ENCODE data around the gene CCDC102B.
"Not testable (repeated sequence)": the region's sequence is repeated elsewhere in the genome, so short reads cannot be mapped to it uniquely, and the experiment has no call there.

CCDC102B gene

GRCh38 chr18:68909579-68909978, 111.7 kb downstream of the CCDC102B start:
- DNase-seq (ENCODE audit: low read depth in 2 of 2): no peak

DNA sequence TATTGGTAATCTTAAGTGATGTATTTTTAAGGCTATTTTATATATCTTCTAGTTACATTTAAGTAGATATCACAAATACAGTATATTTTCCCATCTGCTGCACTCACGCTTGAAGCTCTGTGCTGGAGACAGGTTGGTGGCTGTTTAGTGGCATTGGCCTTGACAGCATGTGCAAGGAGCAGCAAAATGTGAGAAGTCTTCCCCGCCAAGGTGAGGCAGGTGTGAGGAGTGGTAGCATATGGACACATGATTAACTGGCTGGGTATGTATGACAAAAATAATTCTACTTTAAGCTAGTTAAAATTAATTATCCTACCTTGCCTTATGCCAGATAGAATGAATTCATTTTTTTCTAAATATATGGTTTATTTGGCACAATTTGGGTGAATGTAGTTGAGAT, 117.2 kb downstream of the CCDC102B start:
- no peak for DNase-seq (ENCODE audit: low read depth in 2 of 2)

DNA sequence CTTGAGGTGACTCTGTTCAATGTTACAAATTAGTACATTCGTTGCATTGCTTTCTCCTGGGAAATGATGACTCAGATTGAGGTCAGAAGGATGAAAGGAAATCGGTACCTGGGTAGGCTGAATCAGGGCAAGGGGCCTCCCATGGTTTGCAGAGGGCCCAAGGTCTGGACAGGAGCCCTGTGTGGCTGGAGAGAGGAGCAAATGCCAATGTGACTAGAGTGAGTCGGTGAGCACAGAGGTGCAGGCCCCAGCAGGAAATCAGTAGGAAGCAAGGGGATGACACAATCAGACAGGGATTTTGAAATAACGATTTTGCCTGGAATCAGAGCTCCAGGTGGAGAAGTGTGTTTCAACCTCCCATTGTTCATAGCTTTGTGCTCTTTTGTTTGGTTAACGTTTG, 118.9 kb downstream of the CCDC102B start:
- no peak for DNase-seq (ENCODE audit: low read depth in 2 of 2)

GRCh38 chr18:68918216-68918615, 120.3 kb downstream of the CCDC102B start:
- DNase-seq (ENCODE audit: low read depth in 2 of 2): no peak

DNA sequence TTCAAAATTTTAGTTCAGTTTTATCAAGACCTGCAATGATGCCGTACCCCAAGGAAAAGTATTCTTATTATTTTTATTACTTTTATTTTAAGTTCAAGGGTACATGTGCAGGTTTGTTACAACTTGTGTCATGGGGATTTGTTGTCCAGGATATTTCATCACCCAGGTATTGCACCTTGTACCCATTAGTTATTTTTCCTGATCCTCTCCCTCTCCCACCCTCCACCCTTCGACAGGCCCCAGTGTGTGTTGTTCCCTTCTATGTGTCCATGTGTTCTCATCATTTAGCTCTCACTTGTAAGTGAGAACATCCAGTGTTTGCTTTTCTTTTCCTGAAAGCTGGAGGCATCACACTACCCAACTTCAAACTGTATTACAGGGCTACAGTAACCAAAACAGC, 122.0 kb downstream of the CCDC102B start:
- DNase-seq (ENCODE audit: low read depth in 2 of 2): no peak

DNA sequence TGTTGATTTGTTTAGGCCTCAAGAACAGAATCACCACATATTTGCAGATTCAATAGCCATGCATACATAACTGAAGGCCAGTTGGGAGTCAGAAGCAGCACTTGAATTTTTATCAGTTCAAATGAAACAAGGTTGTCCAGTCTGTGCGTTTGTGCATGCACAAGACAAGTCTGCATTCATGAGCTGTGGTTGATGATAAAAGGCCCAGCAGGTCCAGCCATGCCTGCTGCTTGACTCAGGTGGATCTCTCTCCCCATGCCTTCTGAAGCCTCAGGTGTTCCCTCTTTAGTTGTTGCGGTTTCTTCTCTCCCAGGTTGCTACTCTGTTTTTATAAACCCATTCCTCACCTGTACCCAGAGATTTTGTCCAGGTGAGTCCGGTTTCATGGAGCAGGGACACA, 124.5 kb downstream of the CCDC102B start:
- DNase-seq (ENCODE audit: low read depth in 2 of 2): no peak

- no peak for DNase-seq (ENCODE audit: low read depth in 2 of 2)
These were observed 127.4 kb downstream of the CCDC102B start for GRCh38 chr18:68925268-68925667.

DNA sequence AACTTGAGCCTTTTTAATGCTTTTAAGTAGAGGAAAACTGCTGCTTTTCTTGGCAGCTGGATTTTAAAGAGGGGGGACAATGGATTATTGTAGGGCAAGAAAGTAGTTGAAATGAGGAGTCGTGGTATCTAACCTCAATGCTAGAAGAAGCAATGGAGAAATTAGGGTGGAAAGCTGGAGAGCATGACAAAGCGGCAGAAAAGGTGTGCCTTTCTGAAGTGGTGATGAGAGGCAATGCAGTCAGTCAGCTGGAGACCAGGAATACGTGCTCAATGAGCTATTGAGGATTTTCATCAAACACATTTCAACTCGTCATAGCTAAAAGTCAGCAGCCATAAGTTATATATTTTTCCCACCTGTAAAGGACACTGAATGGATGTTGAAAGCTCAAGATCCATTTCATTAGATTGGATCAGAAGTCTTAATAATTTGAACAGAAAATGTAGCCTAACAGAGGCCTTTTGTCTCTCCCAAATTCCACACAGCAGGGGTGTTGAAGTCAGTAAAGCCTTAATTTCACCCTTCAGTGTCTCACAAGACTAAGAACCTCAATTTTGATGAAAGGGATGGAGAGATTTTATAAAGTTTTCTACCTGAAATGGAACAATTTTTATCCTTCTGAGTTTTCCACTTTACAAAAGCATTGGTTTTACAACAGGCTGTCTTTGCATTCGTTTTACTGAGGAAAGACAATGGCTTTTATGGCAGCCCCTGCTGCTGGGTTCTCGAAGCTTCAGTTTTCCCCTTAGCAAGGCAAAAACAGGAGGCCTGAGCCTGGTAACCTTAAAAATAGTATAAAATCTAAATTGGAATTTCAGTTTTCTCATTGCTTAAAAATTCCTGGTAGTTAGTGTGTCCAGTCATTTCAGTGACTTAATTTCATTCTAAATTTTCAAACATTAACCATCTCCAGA, 131.1 kb downstream of the CCDC102B start:
- no peak for DNase-seq (ENCODE audit: low read depth in 2 of 2)

DNA sequence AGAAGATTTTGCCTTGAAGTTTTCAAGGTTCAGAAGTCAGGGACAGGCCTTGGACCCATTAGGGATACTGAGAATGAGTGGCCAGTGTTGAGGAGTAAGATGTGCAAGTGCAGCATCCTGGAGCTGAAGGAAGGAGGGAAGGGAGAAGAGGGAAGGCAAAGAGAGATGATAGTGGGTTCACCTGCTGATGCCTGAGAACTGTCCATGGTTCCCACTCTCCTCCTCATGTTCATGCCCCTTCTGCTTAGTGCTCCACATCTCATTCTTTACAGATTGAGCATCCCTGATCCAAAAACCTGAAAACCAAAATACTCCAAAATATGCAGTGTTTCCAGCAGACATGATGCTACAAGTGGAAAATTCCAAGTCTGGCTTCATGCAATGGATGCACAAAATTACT, 137.8 kb downstream of the CCDC102B start:
- no peak for DNase-seq (ENCODE audit: low read depth in 2 of 2)

DNA sequence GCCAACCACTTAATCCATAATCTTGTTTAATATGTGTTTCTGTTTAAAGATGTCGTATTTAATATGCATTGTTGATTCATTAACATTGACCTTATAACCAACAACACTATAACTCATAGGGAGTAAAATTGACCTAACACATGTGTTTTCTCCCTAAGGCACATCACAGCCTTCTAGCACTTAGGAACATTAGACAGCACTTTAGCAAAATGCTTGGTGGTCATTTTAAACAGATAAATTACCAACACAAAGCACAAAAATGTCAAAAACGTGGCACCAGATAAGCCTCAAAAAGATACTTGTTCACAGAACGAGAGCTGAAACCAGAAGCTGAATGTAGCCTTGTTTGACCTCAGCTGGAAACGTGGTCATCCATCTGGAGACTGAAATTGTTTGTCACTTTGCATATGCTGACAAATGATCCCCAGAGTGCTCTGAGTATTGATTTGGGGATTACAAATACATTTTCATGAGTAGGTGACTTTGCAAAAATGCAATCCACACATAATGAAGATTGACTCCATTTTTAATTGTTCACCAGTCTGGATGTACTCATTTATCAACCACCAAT, 139.2 kb downstream of the CCDC102B start:
- DNase-seq (ENCODE audit: low read depth in 2 of 2): no peak

DNA sequence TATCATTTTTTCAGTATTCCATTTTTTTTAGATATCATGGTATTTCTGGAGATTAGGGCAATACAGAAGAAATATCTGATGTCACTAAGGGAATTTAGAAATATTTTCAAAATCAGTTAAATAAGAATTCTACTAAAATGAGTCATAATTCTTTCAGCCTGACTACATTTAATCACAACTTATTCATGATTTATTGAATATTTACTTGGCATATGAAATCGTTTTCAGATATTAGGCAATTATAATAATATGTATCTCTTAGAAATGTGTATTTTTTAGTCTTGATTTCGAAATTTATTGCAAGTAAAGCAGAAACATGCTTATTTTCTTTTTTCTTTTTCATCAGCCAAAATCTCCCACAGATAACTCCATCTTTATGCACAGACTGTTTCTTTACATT, 142.2 kb downstream of the CCDC102B start:
- DNase-seq (ENCODE audit: low read depth in 2 of 2): no peak

DNA sequence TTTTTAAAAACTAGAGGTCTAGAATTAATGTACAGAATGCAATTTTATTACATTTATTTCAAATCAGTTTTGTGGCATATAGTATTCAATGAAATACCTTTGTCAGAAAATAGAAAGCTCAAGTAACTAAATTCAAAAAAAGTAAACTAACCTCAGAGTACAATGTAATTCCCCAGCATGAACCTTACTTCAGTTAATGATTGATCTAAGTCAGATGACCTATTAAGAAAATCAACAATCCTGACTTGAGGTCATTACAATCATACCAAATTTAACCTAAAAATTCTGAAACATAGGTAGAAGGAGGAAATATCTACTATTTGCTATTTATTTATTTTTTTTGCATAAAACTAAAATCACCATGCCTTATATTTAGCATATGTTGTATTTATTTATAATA, 142.9 kb downstream of the CCDC102B start:
- no peak for DNase-seq (ENCODE audit: low read depth in 2 of 2)

GRCh38 chr18:68942230-68942629, 144.3 kb downstream of the CCDC102B start:
- DNase-seq (ENCODE audit: low read depth in 2 of 2): no peak

DNA sequence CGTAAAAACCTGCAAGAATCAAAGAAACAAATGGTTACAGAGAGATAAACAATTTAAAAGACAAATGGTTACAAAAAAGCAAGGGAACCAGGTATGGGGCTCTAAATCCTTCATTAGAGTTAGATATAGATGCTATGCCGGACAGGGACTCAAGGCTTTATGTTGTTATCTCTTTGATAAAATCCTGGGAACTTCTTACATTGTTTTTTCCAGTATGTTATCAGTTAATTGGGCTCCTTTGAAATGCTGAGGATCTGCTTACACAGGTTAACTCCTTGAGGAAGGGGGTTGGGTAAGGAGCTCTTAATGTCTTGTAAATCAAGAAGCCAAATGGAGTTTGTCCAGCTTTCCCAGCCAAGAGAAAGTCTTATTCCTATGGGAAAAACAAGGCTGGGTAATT, 146.0 kb downstream of the CCDC102B start:
- not testable (repeated sequence) for DNase-seq (ENCODE audit: low read depth in 2 of 2)

DNA sequence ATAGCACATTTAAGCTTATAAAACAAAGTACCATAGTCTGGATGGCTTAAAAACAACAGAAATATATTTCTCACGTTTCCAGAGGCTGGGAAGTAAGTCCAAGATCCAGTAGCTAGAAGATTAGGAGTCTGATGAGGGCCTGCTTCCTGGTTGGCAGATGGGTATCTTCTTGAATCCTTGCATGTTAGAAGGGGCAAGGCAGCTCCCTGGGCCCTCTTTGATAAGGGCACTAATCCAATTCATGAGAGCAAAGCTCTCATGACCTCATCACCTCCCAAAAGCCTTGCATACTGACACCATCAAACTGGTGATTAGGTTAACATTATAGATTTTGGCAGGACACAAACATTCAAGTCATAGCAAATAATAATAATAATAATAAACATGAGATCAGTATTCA, 146.4 kb downstream of the CCDC102B start:
- no peak for DNase-seq (ENCODE audit: low read depth in 2 of 2)

GRCh38 chr18:68944826-68945225, 146.9 kb downstream of the CCDC102B start:
- no peak for DNase-seq (ENCODE audit: low read depth in 2 of 2)

- DNase-seq (ENCODE audit: low read depth in 2 of 2): no peak
These were observed 150.7 kb downstream of the CCDC102B start for GRCh38 chr18:68948622-68949021.

GRCh38 chr18:68954738-68955137, 156.9 kb downstream of the CCDC102B start:
- no peak for DNase-seq (ENCODE audit: low read depth in 2 of 2)

DNA sequence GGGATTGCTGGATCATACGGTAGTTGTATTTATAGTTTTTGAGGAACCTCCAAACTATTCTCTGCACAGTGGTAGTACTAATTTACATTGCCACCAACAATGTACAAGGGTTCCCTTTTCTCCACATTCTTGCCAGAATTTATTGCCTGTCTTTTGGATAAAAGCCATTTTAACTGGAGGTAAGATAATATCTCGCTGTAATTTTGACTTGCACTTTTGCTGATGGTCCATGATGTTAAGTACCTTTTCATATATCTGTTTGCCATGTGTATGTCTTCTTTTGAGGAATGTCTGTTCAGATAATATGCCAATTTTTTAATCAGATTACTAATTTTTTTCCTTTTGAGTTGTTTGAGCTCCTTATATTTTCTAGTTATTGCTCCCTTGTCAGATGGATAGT, 158.8 kb downstream of the CCDC102B start:
- no peak for DNase-seq (ENCODE audit: low read depth in 2 of 2)

GRCh38 chr18:68960355-68960754, 162.5 kb downstream of the CCDC102B start:
- DNase-seq (ENCODE audit: low read depth in 2 of 2): no peak

GRCh38 chr18:68962623-68963022, 164.7 kb downstream of the CCDC102B start:
- no peak for DNase-seq (ENCODE audit: low read depth in 2 of 2)

DNA sequence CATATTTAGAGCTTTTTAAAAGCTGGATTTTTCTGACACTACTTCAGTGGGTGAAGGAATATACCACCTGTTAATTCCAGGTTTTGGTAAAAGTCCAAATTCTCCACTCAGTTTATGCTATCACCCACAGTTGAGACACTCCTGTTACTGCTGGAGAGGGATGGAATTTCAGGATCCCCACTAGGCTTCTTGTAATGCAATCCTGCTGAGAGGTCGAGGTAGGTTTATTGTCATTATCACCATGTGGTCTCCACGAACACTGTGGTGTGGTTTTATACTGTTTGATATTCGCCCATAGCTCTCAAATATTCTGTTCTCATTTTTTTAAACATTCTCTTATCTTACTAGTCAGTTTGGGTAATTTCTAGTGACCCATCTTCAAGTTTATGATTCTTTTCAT, 167.9 kb downstream of the CCDC102B start:
- no peak for DNase-seq (ENCODE audit: low read depth in 2 of 2)

- DNase-seq (ENCODE audit: low read depth in 2 of 2): no peak
These were observed 171.1 kb downstream of the CCDC102B start for GRCh38 chr18:68969027-68969426.

All from stimulated activated CD4-positive, alpha-beta T cell treated with anti-CD3 and anti-CD28 coated beads, Interleukin-1b, Interleukin-23, amount 100 ng/mL, for 1 hour (primary cell).